Mesendoderm (in vitro differentiated cells): Measurements from ENCODE around the gene FRA10AC1.

Source experiments
- DNase-seq: peaks from one replicate; pipeline ENCODE4 v3.0.0; 2013
- H2AK5ac ChIP-seq: 2 replicates; pipeline ENCODE4 v1.6.1; 2013; ENCODE audit warnings: low read length, inconsistent platforms
- H2BK120ac ChIP-seq: 2 replicates; pipeline ENCODE4 v1.6.1; 2013; ENCODE audit warnings: low read depth, mild to moderate bottlenecking, low read length, moderate library complexity, mixed read lengths
- H2BK15ac ChIP-seq: replicated peaks from 2 replicates; pipeline ENCODE4 v1.6.1; 2013; ENCODE audit warnings: low read depth, mild to moderate bottlenecking, moderate library complexity
- H2BK5ac ChIP-seq: 2 replicates; pipeline ENCODE4 v1.6.1; 2013; ENCODE audit warnings: low read length, inconsistent platforms
- H3K18ac ChIP-seq: 2 replicates; pipeline ENCODE4 v1.6.1; 2013; ENCODE audit warnings: mild to moderate bottlenecking, low read length, mixed read lengths
- H3K23ac ChIP-seq: one replicate; pipeline ENCODE4 v1.6.1; 2013; ENCODE audit warnings: low read length
- H3K27ac ChIP-seq: 2 replicates; pipeline ENCODE4 v1.5.1; 2013; ENCODE audit warnings: low read depth, mild to moderate bottlenecking, inconsistent platforms, low read length, moderate library complexity
- H3K27me3 ChIP-seq: 2 replicates; pipeline ENCODE4 v1.6.1; 2013; ENCODE audit warnings: low read length, control low read depth, mild to moderate bottlenecking, inconsistent platforms; ENCODE audit not compliant: insufficient read depth, poor library complexity
- H3K36me3 ChIP-seq: 2 replicates; pipeline ENCODE4 v1.6.1; 2013; ENCODE audit warnings: low read length, inconsistent platforms; ENCODE audit not compliant: control insufficient read depth, insufficient read depth
- H3K4ac ChIP-seq: one replicate; pipeline ENCODE4 v1.6.1; 2013; ENCODE audit warnings: low read depth, mild to moderate bottlenecking, low read length, moderate library complexity
- H3K4me1 ChIP-seq: 2 replicates; pipeline ENCODE4 v1.6.1; 2013; ENCODE audit warnings: low read depth, low read length, inconsistent platforms; ENCODE audit not compliant: control insufficient read depth
- H3K4me2 ChIP-seq: 2 replicates; pipeline ENCODE4 v1.6.1; 2013; ENCODE audit warnings: low read length
- H3K4me3 ChIP-seq: 2 replicates; pipeline ENCODE4 v1.5.1; 2013; ENCODE audit warnings: mild to moderate bottlenecking, low read length
- H3K56ac ChIP-seq: one replicate; pipeline ENCODE4 v1.6.1; 2013; ENCODE audit warnings: low read length
- H3K79me1 ChIP-seq: 2 replicates; pipeline ENCODE4 v1.6.1; 2013; ENCODE audit warnings: low read length, inconsistent platforms
- H3K79me2 ChIP-seq: 2 replicates; pipeline ENCODE4 v1.6.1; 2013; ENCODE audit warnings: mild to moderate bottlenecking, low read length; ENCODE audit not compliant: control insufficient read depth, insufficient read depth
- H3K9ac ChIP-seq: 2 replicates; pipeline ENCODE4 v1.6.1; 2013; ENCODE audit warnings: low read length, inconsistent platforms
- H4K5ac ChIP-seq: one replicate; pipeline ENCODE4 v1.6.1; 2013; ENCODE audit warnings: low read length
- H4K8ac ChIP-seq: one replicate; pipeline ENCODE4 v1.6.1; 2013; ENCODE audit warnings: low read depth, mild to moderate bottlenecking, control low read depth, low read length, moderate library complexity
- WGBS: extraction: QIAGEN DNeasy Blood & Tissue Kit; methylation state at CpG from one replicate; pipeline ENCODE4 v1.1.7; 2013; ENCODE audit warnings: low lambda C conversion rate, missing lambda C conversion rate; ENCODE audit not compliant: insufficient coverage; ENCODE audit errors: extremely low coverage; 5-methylcytosine and 5-hydroxymethylcytosine counted together

Gene FRA10AC1

DNA sequence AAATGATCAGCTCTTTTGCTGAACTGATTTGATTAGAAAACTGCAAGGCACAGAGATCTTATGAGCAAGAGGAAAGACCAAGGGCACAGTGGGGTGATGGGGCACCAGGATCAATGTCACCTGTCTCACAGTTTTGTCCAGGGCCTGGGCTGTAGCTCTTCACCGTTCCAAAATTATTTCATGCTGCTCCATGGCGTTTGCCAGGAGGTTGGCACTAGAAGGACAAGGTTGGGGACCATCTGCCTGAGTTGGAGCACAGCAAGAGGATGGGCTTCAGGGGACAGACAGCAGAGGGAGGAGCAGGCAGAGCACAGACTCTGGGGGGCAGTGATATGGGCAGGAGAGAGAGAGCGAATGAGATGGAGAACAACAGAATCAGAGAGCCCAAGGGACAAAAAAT, 17.5 kb upstream of the FRA10AC1 start:
- DNase-seq, result no peak
- no peak overlapping the region for H3K4ac ChIP-seq
- H3K4me1 ChIP-seq, result peaks cover 2% of the 10 kb centered on the region
- H3K36me3 ChIP-seq, result no peaks in the 10 kb centered on the region
- H3K27ac ChIP-seq, result no peak overlapping the region
- WGBS, result no CpG with 5 or more reads among the region's 3 CpGs
- no peak overlapping the region for H3K18ac ChIP-seq
- no peak overlapping the region for H3K4me3 ChIP-seq
- H3K27me3 ChIP-seq, result no peaks in the 10 kb centered on the region
- no peak overlapping the region for H4K5ac ChIP-seq
- no peaks in the 10 kb centered on the region for H3K79me2 ChIP-seq
- H2AK5ac ChIP-seq, result no peak overlapping the region
- H3K4me2 ChIP-seq, result no peak overlapping the region
- H3K9ac ChIP-seq, result no peak overlapping the region
- H3K56ac ChIP-seq, result no peak overlapping the region
- no peak overlapping the region for H4K8ac ChIP-seq
- H2BK5ac ChIP-seq, result no peak overlapping the region
- H2BK120ac ChIP-seq, result no peak overlapping the region
- H2BK15ac ChIP-seq, result no peak overlapping the region
- no peak overlapping the region for H3K23ac ChIP-seq
- H3K79me1 ChIP-seq, result no peaks in the 10 kb centered on the region

GRCh38 chr10:93718937-93719725, 16.7 kb upstream of the FRA10AC1 start:
- Histone ChIP-seq H3K56ac (no peak overlapping the region), H3K4me3 (no peak overlapping the region), H3K27ac (no peak overlapping the region), H2AK5ac (no peak overlapping the region), H3K27me3 (no peaks in the 10 kb centered on the region), H3K79me2 (no peaks in the 10 kb centered on the region), H3K9ac (no peak overlapping the region), H3K4ac (no peak overlapping the region), H2BK15ac (no peak overlapping the region), H3K18ac (no peak overlapping the region), H3K4me1 (peaks cover 2% of the 10 kb centered on the region), H4K8ac (no peak overlapping the region), H3K23ac (no peak overlapping the region), H3K36me3 (no peaks in the 10 kb centered on the region), H2BK120ac (no peak overlapping the region), H2BK5ac (no peak overlapping the region), H4K5ac (no peak overlapping the region), H3K4me2 (no peak overlapping the region), H3K79me1 (no peaks in the 10 kb centered on the region)
- DNase-seq, result peak; percentile 19
- no CpG with 5 or more reads among the region's 8 CpGs for WGBS

DNA sequence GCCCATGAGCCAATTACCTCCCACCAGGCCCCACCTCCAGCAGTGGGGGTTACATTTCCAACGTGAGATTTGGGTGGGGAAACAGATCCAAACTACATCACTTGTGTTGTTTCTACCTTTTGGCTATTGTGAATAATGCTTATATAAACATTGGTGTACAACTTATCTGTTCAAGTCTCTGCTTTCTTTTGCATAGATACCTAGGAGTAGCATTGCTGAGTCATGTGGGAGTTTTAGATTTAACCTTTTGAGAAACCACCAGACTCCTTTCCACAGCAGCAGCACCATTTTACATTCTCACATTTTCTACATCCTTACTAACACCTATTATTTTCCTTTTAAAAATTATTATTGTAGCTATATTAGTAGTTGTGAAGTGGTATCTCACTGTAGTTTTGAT, 14.4 kb upstream of the FRA10AC1 start:
- H3K4me2 ChIP-seq, result no peak overlapping the region
- H3K9ac ChIP-seq, result no peak overlapping the region
- no peak overlapping the region for H3K18ac ChIP-seq
- no peak overlapping the region for H2BK120ac ChIP-seq
- no peak overlapping the region for H2BK15ac ChIP-seq
- H3K36me3 ChIP-seq, result no peaks in the 10 kb centered on the region
- DNase-seq, result no peak
- H4K5ac ChIP-seq, result no peak overlapping the region
- H3K4me1 ChIP-seq, result peaks cover 2% of the 10 kb centered on the region
- H3K27ac ChIP-seq, result no peak overlapping the region
- no CpG with 5 or more reads among the region's 1 CpG for WGBS
- H4K8ac ChIP-seq, result no peak overlapping the region
- H3K27me3 ChIP-seq, result no peaks in the 10 kb centered on the region
- no peak overlapping the region for H2BK5ac ChIP-seq
- no peak overlapping the region for H2AK5ac ChIP-seq
- H3K79me1 ChIP-seq, result no peaks in the 10 kb centered on the region
- no peak overlapping the region for H3K4me3 ChIP-seq
- H3K56ac ChIP-seq, result no peak overlapping the region
- no peak overlapping the region for H3K4ac ChIP-seq
- H3K23ac ChIP-seq, result no peak overlapping the region
- no peaks in the 10 kb centered on the region for H3K79me2 ChIP-seq

GRCh38 chr10:93715345-93715744, 13.0 kb upstream of the FRA10AC1 start:
- no peak overlapping the region for H3K9ac ChIP-seq
- H4K8ac ChIP-seq, result no peak overlapping the region
- no peak overlapping the region for H3K56ac ChIP-seq
- H3K27me3 ChIP-seq, result no peaks in the 10 kb centered on the region
- H3K79me1 ChIP-seq, result no peaks in the 10 kb centered on the region
- H2BK120ac ChIP-seq, result no peak overlapping the region
- no peaks in the 10 kb centered on the region for H3K79me2 ChIP-seq
- H3K36me3 ChIP-seq, result no peaks in the 10 kb centered on the region
- no peak overlapping the region for H3K4me2 ChIP-seq
- peaks cover 2% of the 10 kb centered on the region for H3K4me1 ChIP-seq
- no peak for DNase-seq
- no peak overlapping the region for H4K5ac ChIP-seq
- H3K27ac ChIP-seq, result no peak overlapping the region
- H2BK15ac ChIP-seq, result no peak overlapping the region
- H3K23ac ChIP-seq, result no peak overlapping the region
- H3K4me3 ChIP-seq, result no peak overlapping the region
- H3K18ac ChIP-seq, result no peak overlapping the region
- no peak overlapping the region for H2AK5ac ChIP-seq
- H3K4ac ChIP-seq, result no peak overlapping the region
- no CpG with 5 or more reads among the region's 5 CpGs for WGBS
- H2BK5ac ChIP-seq, result no peak overlapping the region

DNA sequence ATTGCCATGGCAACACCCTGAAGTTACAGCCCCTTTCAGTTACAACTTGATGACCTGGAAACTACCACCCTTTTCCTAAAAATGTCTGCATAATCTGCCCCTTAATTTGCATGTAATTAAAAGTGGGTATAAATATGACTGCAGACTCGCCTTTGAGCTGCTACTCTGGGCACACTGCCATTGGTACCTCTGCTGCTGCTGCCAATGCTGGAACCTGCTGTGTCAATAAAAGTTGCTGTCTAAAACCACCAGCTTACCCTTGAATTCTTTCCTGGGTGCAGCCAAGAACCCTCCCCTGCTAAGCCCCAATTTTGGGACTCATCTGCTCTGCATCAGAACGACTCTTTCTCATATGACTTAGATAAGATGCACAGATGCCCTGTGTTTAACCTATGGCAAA, 10.2 kb upstream of the FRA10AC1 start:
- Histone ChIP-seq H2AK5ac (no peak overlapping the region), H3K23ac (no peak overlapping the region), H2BK15ac (no peak overlapping the region), H3K4me2 (no peak overlapping the region), H3K79me1 (no peaks in the 10 kb centered on the region), H3K27ac (no peak overlapping the region), H4K5ac (no peak overlapping the region), H3K4me3 (no peak overlapping the region), H4K8ac (no peak overlapping the region), H3K56ac (no peak overlapping the region), H3K27me3 (no peaks in the 10 kb centered on the region), H3K18ac (no peak overlapping the region), H3K79me2 (no peaks in the 10 kb centered on the region), H3K9ac (no peak overlapping the region), H3K36me3 (no peaks in the 10 kb centered on the region), H2BK120ac (no peak overlapping the region), H3K4ac (no peak overlapping the region), H3K4me1 (no peaks in the 10 kb centered on the region), H2BK5ac (no peak overlapping the region)
- no CpG with 5 or more reads among the region's 2 CpGs for WGBS
- no peak for DNase-seq

DNA sequence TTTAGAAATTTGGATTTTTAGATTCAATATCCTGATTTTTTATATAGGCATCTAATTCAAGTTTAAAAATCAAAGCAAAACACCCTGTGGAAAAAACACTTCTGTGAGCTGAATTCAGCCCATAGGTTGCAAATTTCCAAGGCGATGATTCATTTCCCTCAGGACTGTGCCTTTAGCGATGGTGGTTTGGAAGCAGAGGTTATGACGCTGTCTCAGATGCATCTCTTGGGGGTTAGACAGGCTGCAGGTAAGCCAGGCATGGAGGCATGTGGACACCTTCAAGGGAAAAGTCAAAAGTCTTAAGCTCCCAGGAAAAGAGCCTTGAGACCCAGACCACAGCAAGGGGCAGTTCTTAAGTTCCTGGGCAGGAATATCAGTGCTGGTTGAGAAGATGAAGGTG, 9.5 kb upstream of the FRA10AC1 start:
- Histone ChIP-seq H3K4me3 (no peak overlapping the region), H3K4me2 (no peak overlapping the region), H3K79me1 (no peaks in the 10 kb centered on the region), H2BK5ac (no peak overlapping the region), H3K36me3 (no peaks in the 10 kb centered on the region), H3K4me1 (no peaks in the 10 kb centered on the region), H3K23ac (no peak overlapping the region), H2BK120ac (no peak overlapping the region), H4K8ac (no peak overlapping the region), H3K27me3 (no peaks in the 10 kb centered on the region), H4K5ac (no peak overlapping the region), H2BK15ac (no peak overlapping the region), H3K4ac (no peak overlapping the region), H3K27ac (no peak overlapping the region), H3K9ac (no peak overlapping the region), H3K79me2 (no peaks in the 10 kb centered on the region), H2AK5ac (no peak overlapping the region), H3K18ac (no peak overlapping the region), H3K56ac (no peak overlapping the region)
- DNase-seq, result no peak
- WGBS, result no CpG with 5 or more reads among the region's 3 CpGs
